Astrocyte (in vitro differentiated cells and primary cell): ENCODE measurements around the gene SGCD. TPM values are rescaled to one million over a fixed set of nuclear protein-coding genes. Genes with fewer than 3 reads are reported as not detected.

ENCODE experiments used
- DNase-seq: peaks from one replicate; pipeline ENCODE4 v3.0.0-alpha.2; 2010; ENCODE audit warnings: low read depth
- FAIRE-seq: peaks from 2 replicates; lab custom pipeline; 2011; peaks lifted over from hg19 to GRCh38; lab: Jason Lieb, UNC
- H2AFZ ChIP-seq: 2 replicates; pipeline ENCODE4 v1.6.0; 2012; ENCODE audit warnings: low read depth, low read length, inconsistent platforms
- H3K27ac ChIP-seq: 2 replicates; pipeline ENCODE4 v1.5.1; 2011; ENCODE audit warnings: low read depth, low read length, inconsistent platforms
- H3K27me3 ChIP-seq: 2 replicates; pipeline ENCODE4 v1.6.0; 2011; ENCODE audit warnings: low read length, inconsistent platforms; ENCODE audit not compliant: insufficient read depth
- H3K36me3 ChIP-seq: 2 replicates; pipeline ENCODE4 v1.5.1; 2011; ENCODE audit warnings: low read length, inconsistent platforms; ENCODE audit not compliant: insufficient read depth
- H3K4me1 ChIP-seq: 2 replicates; pipeline ENCODE4 v1.5.1; 2011; ENCODE audit warnings: low read length, inconsistent platforms; ENCODE audit not compliant: insufficient read depth
- H3K4me2 ChIP-seq: 2 replicates; pipeline ENCODE4 v1.6.0; 2012; ENCODE audit warnings: low read length, inconsistent platforms
- H3K4me3 ChIP-seq: 2 replicates; pipeline ENCODE4 v1.5.1; 2011; ENCODE audit warnings: low read depth, mild to moderate bottlenecking, low read length, inconsistent platforms; ENCODE audit not compliant: insufficient read depth
- H3K79me2 ChIP-seq: 2 replicates; pipeline ENCODE4 v1.6.0; 2012; ENCODE audit warnings: mild to moderate bottlenecking, low read length, inconsistent platforms; ENCODE audit not compliant: insufficient read depth
- H3K9ac ChIP-seq: 2 replicates; pipeline ENCODE4 v1.6.0; 2012; ENCODE audit warnings: mild to moderate bottlenecking, low read length, inconsistent platforms
- H3K9me3 ChIP-seq: 2 replicates; pipeline ENCODE4 v1.5.1; 2012; ENCODE audit warnings: low read depth, mild to moderate bottlenecking, low read length, inconsistent platforms; ENCODE audit not compliant: insufficient read depth
- H4K20me1 ChIP-seq: 2 replicates; pipeline ENCODE4 v1.6.0; 2012; ENCODE audit warnings: low read length, inconsistent platforms; ENCODE audit not compliant: insufficient read depth
- H3K27ac Mint-ChIP-seq: one replicate; pipeline ENCODE4 v1.8.0; 2021; ENCODE audit warnings: mild to moderate bottlenecking, mixed read lengths; ENCODE audit not compliant: unreplicated experiment
- H3K27me3 Mint-ChIP-seq: one replicate; pipeline ENCODE4 v1.8.0; 2021; ENCODE audit warnings: low read depth, mixed read lengths; ENCODE audit not compliant: unreplicated experiment
- H3K36me3 Mint-ChIP-seq: one replicate; pipeline ENCODE4 v1.8.0; 2021; ENCODE audit warnings: low read depth, mixed read lengths; ENCODE audit not compliant: unreplicated experiment
- H3K4me1 Mint-ChIP-seq: one replicate; pipeline ENCODE4 v1.8.0; 2021; ENCODE audit warnings: low read depth, mixed read lengths; ENCODE audit not compliant: unreplicated experiment
- H3K4me3 Mint-ChIP-seq: one replicate; pipeline ENCODE4 v1.8.0; 2021; ENCODE audit warnings: mild to moderate bottlenecking, moderate library complexity, mixed read lengths; ENCODE audit not compliant: unreplicated experiment
- H3K9me3 Mint-ChIP-seq: one replicate; pipeline ENCODE4 v1.8.0; 2021; ENCODE audit warnings: mild to moderate bottlenecking, mixed read lengths; ENCODE audit not compliant: unreplicated experiment
- EZH2 ChIP-seq: IDR thresholded peaks from 2 replicates; pipeline ENCODE4 v1.6.1; 2012; ENCODE audit warnings: mild to moderate bottlenecking, low read length, inconsistent platforms; ENCODE audit not compliant: insufficient read depth
- total RNA-seq: library from RNA; stranded (reverse); gene quantifications from 2 replicates; pipeline ENCODE4 v1.2.1, GENCODE V29; 2021
- TF ChIP-seq, protein P1 (sequence below): IDR thresholded peaks from 2 replicates; pipeline ENCODE4 v1.5.1; 2011; ENCODE audit warnings: low read depth, mild to moderate bottlenecking, inconsistent platforms, low read length, moderate library complexity; ENCODE audit not compliant: insufficient read depth

The SGCD gene
- total RNA-seq, 1 donor from 2014 or later, result 2.9 TPM

DNA sequence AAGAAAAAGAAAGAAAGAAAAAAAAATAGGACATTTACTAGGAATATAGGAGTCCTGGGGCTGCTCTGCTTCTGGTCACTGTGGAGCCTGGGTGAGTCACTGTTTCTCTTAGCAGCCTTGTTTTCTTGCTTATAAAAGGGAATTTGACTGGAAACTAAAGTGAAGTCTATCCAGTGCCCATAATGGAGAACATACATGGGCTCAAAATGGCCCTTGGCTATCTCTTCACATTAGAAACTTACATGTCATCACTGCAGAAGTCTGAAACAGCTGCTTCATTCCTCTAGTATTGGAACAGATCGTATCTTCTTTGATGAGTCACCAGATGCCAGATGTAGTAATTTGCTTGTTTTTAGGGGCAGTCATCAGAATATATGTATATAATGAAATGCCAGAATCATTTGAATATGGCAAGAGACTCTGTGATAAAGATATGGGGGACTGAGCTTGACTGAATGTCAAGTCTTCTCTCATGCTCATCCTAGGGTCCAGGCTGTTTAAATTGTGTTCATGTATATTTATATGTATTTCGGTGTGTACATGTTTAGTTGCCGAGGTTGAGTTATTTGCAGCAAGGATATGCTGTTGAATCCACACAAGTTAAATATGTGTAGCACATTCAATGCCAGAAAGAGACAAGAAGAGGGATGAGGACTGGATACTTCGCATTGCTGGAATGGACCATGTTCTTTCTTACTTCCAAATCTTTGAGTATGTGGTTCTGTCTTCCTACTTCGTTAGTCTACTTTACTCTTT is 56.7 kb downstream of the SGCD start:
- no peak overlapping the region for H3K4me3 Mint-ChIP-seq
- TF ChIP-seq, protein P1, sequence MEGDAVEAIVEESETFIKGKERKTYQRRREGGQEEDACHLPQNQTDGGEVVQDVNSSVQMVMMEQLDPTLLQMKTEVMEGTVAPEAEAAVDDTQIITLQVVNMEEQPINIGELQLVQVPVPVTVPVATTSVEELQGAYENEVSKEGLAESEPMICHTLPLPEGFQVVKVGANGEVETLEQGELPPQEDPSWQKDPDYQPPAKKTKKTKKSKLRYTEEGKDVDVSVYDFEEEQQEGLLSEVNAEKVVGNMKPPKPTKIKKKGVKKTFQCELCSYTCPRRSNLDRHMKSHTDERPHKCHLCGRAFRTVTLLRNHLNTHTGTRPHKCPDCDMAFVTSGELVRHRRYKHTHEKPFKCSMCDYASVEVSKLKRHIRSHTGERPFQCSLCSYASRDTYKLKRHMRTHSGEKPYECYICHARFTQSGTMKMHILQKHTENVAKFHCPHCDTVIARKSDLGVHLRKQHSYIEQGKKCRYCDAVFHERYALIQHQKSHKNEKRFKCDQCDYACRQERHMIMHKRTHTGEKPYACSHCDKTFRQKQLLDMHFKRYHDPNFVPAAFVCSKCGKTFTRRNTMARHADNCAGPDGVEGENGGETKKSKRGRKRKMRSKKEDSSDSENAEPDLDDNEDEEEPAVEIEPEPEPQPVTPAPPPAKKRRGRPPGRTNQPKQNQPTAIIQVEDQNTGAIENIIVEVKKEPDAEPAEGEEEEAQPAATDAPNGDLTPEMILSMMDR, result no peak
- TF ChIP-seq EZH2, result no peak
- FAIRE-seq, result no peak
- H3K4me1 Mint-ChIP-seq, result peaks cover 24% of the 10 kb centered on the region
- H3K27me3 Mint-ChIP-seq, result no peaks in the 10 kb centered on the region
- H3K9me3 ChIP-seq, result no peaks in the 10 kb centered on the region
- H3K36me3 Mint-ChIP-seq, result no peaks in the 10 kb centered on the region
- H3K4me3 ChIP-seq, result no peak overlapping the region
- H3K27ac ChIP-seq, result no peak overlapping the region
- no peaks in the 10 kb centered on the region for H3K36me3 ChIP-seq
- no peak overlapping the region for H3K9ac ChIP-seq
- H4K20me1 ChIP-seq, result no peaks in the 10 kb centered on the region
- no peaks in the 10 kb centered on the region for H3K27me3 ChIP-seq
- peak overlapping the region; percentile 17 for H3K4me2 ChIP-seq
- H3K9me3 Mint-ChIP-seq, result no peaks in the 10 kb centered on the region
- DNase-seq, result peak; percentile 48
- H2AFZ ChIP-seq, result no peak overlapping the region
- H3K79me2 ChIP-seq, result no peaks in the 10 kb centered on the region
- peak overlapping the region; percentile 77 for H3K27ac Mint-ChIP-seq
- peaks cover 3% of the 10 kb centered on the region for H3K4me1 ChIP-seq

DNA sequence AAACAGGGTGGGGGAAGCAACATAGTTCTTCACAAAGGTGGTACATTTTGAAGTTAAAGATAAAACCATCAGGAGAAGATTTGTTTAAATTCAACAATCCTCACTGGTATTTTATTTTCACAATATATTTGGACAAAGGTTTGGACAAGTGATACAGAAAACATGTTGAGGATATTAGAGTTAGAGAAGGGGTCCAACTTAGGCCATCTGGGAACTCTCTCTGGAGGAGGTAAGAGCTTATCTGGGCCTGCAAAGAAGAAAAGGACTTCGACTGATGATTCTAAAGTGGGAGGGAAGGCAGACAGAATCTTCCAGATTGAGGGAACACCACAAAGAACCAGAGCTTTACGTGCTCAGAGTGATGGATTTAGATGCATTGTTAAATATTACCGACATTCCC is 58.5 kb downstream of the SGCD start:
- H3K27ac Mint-ChIP-seq, result no peak overlapping the region
- FAIRE-seq (no peak), DNase-seq (no peak)
- H3K4me1 ChIP-seq, result peaks cover 3% of the 10 kb centered on the region
- H3K27ac ChIP-seq, result no peak overlapping the region
- no peaks in the 10 kb centered on the region for H4K20me1 ChIP-seq
- no peak overlapping the region for H3K4me3 Mint-ChIP-seq
- H3K36me3 ChIP-seq, result no peaks in the 10 kb centered on the region
- no peaks in the 10 kb centered on the region for H3K36me3 Mint-ChIP-seq
- H3K27me3 Mint-ChIP-seq, result no peaks in the 10 kb centered on the region
- no peaks in the 10 kb centered on the region for H3K9me3 ChIP-seq
- H3K4me1 Mint-ChIP-seq, result peaks cover 14% of the 10 kb centered on the region
- H3K27me3 ChIP-seq, result no peaks in the 10 kb centered on the region
- TF ChIP-seq, protein P1, result no peak
- TF ChIP-seq EZH2, result no peak
- no peak overlapping the region for H3K9ac ChIP-seq
- no peak overlapping the region for H2AFZ ChIP-seq
- H3K4me2 ChIP-seq, result no peak overlapping the region
- no peaks in the 10 kb centered on the region for H3K79me2 ChIP-seq
- no peak overlapping the region for H3K4me3 ChIP-seq
- H3K9me3 Mint-ChIP-seq, result no peaks in the 10 kb centered on the region

DNA sequence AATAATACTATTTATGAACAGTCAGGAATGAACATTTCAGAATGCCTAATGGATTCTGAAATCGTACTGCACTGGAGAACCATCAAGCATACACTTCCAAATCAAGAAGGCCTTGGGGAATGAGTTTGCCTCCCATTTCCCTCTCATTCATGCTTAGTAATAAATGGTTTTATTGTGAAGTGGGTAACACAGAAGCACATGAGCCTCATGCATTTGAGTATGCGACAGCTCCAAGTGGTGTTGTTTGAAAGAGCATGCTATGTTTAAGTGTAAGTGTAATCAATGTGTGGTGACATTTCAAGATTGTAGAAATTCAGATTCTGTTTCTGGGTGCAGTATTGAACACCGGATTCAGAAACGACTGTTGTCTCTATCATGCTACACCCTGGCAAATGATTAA is 60.0 kb downstream of the SGCD start:
- peaks cover 6% of the 10 kb centered on the region for H3K4me1 Mint-ChIP-seq
- Histone ChIP-seq H3K9ac (no peak overlapping the region), H3K4me1 (peaks cover 3% of the 10 kb centered on the region), H3K27me3 (no peaks in the 10 kb centered on the region), H3K27ac (no peak overlapping the region), H3K79me2 (no peaks in the 10 kb centered on the region), H3K9me3 (no peaks in the 10 kb centered on the region), H3K36me3 (no peaks in the 10 kb centered on the region), H4K20me1 (no peaks in the 10 kb centered on the region), H2AFZ (no peak overlapping the region), H3K4me3 (no peak overlapping the region), H3K4me2 (no peak overlapping the region)
- no peak overlapping the region for H3K4me3 Mint-ChIP-seq
- H3K27me3 Mint-ChIP-seq, result no peaks in the 10 kb centered on the region
- DNase-seq, result no peak
- H3K27ac Mint-ChIP-seq, result no peak overlapping the region
- H3K36me3 Mint-ChIP-seq, result no peaks in the 10 kb centered on the region
- FAIRE-seq, result no peak
- TF ChIP-seq, protein P1, result no peak
- no peak for TF ChIP-seq EZH2
- no peaks in the 10 kb centered on the region for H3K9me3 Mint-ChIP-seq
